ENCODE data around the gene EHMT1.

DNA sequence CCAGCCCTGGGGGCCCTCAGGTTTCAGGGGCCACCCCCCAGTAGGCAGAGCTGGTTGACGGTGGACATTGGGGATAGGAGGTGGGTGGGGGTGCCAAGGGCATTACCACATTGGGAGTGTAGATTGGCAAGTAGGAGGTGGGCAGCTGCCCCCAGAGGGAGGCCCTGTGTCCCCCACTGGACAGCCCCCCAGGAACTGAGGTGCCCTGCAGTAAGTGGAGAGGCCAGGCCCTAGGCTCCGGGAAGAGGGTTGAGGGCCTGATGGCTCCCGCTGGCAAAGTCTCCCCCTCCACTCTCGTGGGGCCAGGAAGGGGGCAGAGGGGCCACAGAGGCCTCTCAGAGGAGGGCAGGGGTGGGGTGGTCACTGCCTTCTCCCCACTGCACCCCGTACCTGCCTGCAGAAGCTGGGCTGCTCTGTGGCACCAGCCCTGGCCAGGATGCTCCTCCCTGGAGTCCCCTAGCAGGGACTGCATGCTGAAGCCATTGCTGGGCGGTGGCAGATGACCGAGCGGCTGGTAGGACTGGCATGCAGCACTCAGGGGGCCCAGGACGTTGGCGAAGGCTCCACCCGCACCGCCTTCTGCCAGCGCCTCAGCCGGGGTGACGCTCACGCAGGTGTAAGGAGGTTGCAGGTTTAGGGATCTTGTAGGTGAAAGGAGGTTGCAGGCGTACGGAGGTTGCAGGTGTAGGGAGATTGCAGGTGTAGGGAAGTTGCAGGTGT lies 169.1 kb downstream of the EHMT1 start:
- TF ChIP-seq, protein P1, sequence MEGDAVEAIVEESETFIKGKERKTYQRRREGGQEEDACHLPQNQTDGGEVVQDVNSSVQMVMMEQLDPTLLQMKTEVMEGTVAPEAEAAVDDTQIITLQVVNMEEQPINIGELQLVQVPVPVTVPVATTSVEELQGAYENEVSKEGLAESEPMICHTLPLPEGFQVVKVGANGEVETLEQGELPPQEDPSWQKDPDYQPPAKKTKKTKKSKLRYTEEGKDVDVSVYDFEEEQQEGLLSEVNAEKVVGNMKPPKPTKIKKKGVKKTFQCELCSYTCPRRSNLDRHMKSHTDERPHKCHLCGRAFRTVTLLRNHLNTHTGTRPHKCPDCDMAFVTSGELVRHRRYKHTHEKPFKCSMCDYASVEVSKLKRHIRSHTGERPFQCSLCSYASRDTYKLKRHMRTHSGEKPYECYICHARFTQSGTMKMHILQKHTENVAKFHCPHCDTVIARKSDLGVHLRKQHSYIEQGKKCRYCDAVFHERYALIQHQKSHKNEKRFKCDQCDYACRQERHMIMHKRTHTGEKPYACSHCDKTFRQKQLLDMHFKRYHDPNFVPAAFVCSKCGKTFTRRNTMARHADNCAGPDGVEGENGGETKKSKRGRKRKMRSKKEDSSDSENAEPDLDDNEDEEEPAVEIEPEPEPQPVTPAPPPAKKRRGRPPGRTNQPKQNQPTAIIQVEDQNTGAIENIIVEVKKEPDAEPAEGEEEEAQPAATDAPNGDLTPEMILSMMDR (conservative IDR thresholded peaks at IDR 0.05; ENCODE audit: low read depth in 2 of 2): no peak
- TF ChIP-seq, protein P2, sequence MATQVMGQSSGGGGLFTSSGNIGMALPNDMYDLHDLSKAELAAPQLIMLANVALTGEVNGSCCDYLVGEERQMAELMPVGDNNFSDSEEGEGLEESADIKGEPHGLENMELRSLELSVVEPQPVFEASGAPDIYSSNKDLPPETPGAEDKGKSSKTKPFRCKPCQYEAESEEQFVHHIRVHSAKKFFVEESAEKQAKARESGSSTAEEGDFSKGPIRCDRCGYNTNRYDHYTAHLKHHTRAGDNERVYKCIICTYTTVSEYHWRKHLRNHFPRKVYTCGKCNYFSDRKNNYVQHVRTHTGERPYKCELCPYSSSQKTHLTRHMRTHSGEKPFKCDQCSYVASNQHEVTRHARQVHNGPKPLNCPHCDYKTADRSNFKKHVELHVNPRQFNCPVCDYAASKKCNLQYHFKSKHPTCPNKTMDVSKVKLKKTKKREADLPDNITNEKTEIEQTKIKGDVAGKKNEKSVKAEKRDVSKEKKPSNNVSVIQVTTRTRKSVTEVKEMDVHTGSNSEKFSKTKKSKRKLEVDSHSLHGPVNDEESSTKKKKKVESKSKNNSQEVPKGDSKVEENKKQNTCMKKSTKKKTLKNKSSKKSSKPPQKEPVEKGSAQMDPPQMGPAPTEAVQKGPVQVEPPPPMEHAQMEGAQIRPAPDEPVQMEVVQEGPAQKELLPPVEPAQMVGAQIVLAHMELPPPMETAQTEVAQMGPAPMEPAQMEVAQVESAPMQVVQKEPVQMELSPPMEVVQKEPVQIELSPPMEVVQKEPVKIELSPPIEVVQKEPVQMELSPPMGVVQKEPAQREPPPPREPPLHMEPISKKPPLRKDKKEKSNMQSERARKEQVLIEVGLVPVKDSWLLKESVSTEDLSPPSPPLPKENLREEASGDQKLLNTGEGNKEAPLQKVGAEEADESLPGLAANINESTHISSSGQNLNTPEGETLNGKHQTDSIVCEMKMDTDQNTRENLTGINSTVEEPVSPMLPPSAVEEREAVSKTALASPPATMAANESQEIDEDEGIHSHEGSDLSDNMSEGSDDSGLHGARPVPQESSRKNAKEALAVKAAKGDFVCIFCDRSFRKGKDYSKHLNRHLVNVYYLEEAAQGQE (IDR thresholded peaks at IDR 0.05; ENCODE audit: unreplicated experiment): no peak
- TF ChIP-seq EZH2 (IDR thresholded peaks at IDR 0.05; ENCODE audit: low read depth, unreplicated experiment) (no peak), CREB1 (CRISPR knock-in tag; IDR thresholded peaks at IDR 0.05; ENCODE audit: low read depth) (no peak), POLR2AphosphoS5 (IDR thresholded peaks at IDR 0.05; ENCODE audit: low read depth) (no peak)
- TF ChIP-seq, protein P3, sequence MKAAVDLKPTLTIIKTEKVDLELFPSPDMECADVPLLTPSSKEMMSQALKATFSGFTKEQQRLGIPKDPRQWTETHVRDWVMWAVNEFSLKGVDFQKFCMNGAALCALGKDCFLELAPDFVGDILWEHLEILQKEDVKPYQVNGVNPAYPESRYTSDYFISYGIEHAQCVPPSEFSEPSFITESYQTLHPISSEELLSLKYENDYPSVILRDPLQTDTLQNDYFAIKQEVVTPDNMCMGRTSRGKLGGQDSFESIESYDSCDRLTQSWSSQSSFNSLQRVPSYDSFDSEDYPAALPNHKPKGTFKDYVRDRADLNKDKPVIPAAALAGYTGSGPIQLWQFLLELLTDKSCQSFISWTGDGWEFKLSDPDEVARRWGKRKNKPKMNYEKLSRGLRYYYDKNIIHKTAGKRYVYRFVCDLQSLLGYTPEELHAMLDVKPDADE (IDR thresholded peaks at IDR 0.05): no peak
